GM21360 (cell line): ENCODE results near the gene ZNF470.

Experiments used
- ATAC-seq: cut with Tn5 transposase; IDR thresholded peaks from one replicate; pipeline ENCODE4 v1.9.1; 2021; ENCODE audit warnings: mild to moderate bottlenecking, moderate library complexity; ENCODE audit not compliant: unreplicated experiment

ZNF470 gene

DNA sequence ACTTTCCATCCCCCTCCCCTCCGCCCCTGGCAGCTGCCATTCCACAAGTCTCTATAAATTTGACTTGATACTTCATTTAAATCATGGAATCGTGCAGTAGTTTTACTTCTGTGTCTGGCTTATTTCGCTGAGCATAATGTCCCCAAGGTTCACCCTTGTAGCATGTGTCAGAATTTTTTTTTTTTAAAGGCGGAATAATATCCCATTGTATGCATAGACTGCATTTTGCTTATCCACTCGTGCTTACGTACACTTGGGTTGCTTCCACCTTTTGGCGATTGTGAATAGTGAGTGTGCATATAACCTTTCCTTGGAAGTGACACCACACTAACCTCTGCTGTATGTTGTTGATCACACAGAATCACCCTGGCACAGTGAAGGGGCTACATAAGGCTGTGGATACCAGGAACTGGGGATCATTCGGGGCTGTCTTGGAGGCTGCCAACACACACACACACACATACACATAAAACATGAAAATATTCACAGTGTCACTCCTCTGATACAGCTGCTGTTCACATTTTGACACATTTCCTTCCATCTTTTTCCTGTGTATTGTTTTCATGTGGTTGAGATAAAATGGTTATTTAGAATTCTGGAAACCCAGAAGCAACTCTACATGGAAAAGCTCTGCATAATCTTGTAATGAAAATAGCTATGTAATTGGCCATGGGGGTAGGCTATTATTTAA lies 41.2 kb downstream of the ZNF470 start:
- ATAC-seq = no peak

DNA sequence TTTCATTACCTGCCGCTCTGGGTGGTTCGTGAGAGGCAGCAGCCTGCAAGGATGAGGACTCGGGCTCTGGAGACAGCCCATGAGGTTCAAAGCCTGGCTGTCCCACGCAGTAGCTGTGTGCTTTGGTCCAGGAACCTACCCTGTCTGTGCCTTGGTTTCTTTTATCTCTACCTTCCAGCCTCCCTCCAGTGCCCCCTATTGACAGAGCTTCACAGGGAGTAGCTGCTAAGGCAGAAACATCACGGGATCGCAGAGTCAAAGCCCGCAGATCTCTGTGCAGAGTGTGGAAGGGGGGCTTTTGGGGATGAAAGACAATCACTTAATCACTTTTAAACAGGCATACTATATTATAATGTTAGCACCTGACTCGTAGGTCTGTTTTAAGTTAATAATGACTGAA lies 44.0 kb downstream of the ZNF470 start:
- no peak for ATAC-seq

DNA sequence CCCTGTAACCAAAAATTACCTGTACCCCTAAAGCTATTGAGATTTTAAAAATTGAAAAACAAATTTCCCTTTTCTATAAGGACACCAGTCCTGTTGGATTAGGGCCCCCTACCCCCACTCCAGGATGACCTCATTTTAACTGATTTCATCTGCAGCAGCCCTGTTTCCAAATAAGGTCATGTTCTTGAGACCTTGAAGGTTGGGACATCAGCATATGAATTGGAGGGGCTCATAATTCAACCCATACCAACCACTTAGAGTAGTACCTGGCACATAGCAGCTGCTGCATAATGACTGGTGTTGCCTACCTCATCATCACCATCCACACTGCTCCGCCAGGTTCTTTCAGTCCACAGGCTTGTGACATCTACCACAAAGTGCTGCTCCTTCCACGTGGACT lies 45.5 kb downstream of the ZNF470 start:
- no peak for ATAC-seq

DNA sequence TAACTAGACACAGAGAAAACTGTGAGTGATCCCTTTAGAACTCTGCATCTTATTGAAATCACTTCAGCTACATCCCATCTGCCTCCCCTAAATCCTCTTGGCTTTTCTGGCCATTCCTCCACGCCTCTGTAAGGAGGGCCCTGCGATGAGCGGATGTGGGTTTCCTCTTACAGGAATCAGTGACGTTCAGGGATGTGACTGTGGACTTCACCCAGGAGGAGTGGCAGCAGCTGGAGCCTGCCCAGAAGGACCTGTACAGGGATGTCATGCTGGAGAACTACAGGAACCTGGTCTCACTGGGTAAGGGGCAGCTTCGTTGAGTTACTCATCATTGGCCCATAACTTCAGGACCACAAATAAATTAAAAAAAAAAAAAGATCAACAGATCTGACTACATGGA lies 46.4 kb downstream of the ZNF470 start:
- no peak for ATAC-seq

DNA sequence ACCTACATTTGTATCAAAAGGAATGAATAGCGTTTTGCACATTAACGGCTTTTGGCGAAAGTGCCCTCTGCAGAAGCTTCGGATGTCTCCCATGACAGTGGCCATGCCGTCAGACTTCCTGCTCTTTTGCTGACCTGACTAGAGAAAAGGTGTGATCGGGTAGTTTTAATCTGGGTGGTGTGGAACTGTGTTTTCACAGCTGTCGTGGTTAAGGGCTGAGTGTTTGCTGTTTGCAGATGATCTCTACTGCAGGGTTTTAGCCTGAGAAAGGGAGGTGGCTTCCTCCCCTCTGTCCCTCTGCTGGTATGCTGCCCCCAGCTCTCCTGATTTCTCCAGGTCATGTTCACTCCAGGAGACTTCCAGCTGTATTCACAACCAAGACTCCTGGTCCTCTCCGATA lies 50.3 kb downstream of the ZNF470 start:
- ATAC-seq = no peak

DNA sequence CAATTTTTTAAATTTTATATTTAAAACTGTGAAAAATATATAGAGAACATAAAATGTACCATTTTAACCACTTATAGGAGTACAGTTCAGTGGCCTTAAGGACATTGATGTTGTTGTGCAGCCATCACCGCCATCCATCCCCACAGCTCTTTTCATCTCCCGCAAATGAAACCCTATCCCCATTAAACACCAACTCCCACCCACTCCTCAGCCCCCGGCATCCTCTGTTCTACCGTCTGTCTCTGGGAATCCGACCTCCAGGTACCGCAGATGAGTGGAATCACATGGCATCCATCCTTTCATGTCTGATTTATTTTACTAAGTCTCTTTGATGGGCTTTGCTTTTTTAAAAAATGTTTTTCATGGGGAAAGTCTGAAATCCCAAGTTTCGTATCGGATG lies 51.9 kb downstream of the ZNF470 start:
- no peak for ATAC-seq

DNA sequence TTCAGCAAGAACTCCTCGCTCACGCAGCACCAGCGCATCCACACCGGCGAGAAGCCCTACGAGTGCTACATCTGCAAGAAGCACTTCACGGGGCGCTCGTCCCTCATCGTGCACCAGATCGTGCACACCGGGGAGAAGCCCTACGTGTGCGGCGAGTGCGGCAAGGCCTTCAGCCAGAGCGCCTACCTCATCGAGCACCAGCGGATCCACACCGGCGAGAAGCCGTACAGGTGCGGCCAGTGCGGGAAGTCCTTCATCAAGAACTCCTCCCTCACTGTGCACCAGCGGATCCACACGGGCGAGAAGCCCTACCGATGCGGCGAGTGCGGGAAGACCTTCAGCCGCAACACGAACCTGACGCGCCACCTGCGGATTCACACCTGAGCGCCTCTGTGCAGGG lies 55.1 kb downstream of the ZNF470 start:
- no peak for ATAC-seq

DNA sequence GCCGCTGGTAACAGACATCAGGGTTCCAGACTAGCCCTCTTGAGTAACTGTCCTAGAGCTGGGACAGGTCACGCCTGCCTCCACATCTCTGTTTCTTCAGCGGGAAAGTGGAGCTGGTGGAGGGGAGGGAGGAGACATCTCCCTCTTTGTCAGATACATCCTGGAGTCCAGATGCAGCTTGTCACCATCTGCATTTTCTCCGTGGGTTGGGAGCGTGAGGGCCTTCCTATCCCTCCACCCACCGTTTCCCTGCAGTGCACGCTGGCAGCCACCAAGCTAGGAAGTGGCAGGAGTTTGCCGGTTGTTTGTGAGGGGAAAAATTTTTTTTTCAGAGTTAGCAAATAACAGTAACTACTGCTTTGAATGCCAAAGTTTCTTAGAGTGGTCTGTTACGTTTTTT lies 55.7 kb downstream of the ZNF470 start:
- ATAC-seq = no peak

DNA sequence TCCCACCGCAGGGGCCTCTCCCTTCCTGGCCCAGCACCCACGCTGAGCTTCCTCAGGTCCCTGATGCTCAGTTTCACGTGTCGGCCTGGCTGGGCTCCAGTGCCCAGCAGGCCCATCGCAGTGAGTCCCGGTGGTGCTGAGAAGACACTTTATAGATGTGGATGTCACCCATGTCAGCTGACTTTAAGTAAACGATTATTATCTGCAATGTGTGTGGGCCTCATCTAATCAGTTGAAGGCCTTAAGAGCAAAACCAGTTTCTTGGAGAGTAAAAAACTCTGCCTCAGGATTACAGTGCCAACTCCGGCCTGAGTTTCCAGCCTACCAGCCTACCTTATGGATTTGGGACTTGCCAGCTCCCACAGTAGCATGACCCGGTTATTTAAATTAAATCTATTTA lies 58.4 kb downstream of the ZNF470 start:
- ATAC-seq = no peak

DNA sequence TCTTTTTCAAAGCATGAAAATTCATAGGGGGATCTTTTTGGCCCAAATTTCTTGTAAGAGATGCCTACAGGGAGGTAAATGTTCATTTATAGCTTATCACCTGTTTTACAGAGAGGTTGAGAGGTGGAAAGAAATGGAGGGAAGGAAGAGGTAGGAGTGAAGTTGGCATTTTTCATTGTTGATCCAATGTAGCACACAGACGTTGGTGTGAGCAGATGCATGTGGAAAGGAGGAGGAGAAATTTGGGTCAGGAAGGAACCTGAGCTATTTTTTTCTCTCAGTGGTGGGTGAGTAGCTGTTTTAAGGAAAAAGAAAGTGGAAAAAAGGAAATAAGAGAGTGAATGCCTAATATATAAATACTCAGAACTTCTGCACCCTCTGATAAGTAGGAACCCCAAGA lies 65.8 kb downstream of the ZNF470 start:
- ATAC-seq = no peak

DNA sequence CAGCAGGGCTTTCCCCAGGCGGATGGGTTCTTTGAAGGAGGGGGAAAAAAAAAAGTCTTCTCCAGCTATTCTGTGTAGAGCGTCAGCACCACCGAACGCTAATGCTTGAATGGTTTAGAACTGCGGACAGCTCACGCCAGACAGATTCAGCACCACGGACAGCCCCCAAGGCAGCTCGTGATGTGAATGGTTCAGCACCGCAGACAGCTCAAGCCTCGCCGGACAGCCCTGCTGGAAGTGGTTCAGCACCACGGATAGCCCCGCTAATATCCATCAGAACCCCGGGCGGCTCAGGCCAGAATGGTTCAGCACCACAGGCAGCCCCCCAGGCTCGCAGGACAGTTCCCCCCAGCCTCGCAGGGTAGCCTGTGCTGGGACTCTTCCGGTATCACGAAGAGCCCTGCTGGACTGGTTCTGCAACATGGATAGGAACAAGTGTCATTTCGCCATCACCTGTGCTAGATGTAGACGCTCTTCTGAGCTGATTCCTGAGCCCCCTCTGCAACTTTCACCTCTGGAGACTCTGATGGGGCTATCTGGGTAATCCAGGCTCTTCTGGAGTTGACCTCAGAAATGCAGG lies 70.8 kb downstream of the ZNF470 start:
- no peak for ATAC-seq
